GM12874 (cell line): ENCODE data around the gene PTCD2.

Experiments
- CTCF ChIP-seq: IDR thresholded peaks from 2 replicates; pipeline ENCODE4 v1.5.1; 2011; ENCODE audit warnings: low read depth, mild to moderate bottlenecking, control low read depth, low read length, moderate library complexity; ENCODE audit not compliant: insufficient read depth

Gene PTCD2

GRCh38 chr5:72298711-72299110 lies 21.5 kb upstream of the PTCD2 start:
- no peak for TF ChIP-seq CTCF

GRCh38 chr5:72300590-72301339 lies 19.4 kb upstream of the PTCD2 start:
- no peak for TF ChIP-seq CTCF

- no peak for TF ChIP-seq CTCF
Observed at GRCh38 chr5:72301557-72301956, 18.6 kb upstream of the PTCD2 start.

GRCh38 chr5:72302171-72302570 lies 18.0 kb upstream of the PTCD2 start:
- no peak for TF ChIP-seq CTCF

- TF ChIP-seq CTCF: no peak
Observed at GRCh38 chr5:72305194-72306142, 14.7 kb upstream of the PTCD2 start.

GRCh38 chr5:72307573-72307967 lies 12.6 kb upstream of the PTCD2 start:
- no peak for TF ChIP-seq CTCF

GRCh38 chr5:72307968-72308852 lies 12.0 kb upstream of the PTCD2 start:
- peak; percentile 90 for TF ChIP-seq CTCF
